HG02623 (cell line): ENCODE measurements around the gene RASL10B.

Source experiments
- ATAC-seq: cut with Tn5 transposase; IDR thresholded peaks from one replicate; pipeline ENCODE4 v1.9.1; 2021; ENCODE audit warnings: moderate library complexity; ENCODE audit not compliant: unreplicated experiment

The RASL10B gene

GRCh38 chr17:35716897-35717465 is 14.5 kb upstream of the RASL10B start:
- no peak for ATAC-seq

- ATAC-seq: no peak
These were observed 14.0 kb upstream of the RASL10B start for GRCh38 chr17:35717475-35717874.

GRCh38 chr17:35723735-35724134 is 7.7 kb upstream of the RASL10B start:
- ATAC-seq: no peak

- ATAC-seq: no peak
These were observed 6.4 kb upstream of the RASL10B start for GRCh38 chr17:35725058-35725457.

GRCh38 chr17:35725802-35726126 is 5.7 kb upstream of the RASL10B start:
- no peak for ATAC-seq

- no peak for ATAC-seq
These were observed 5.1 kb upstream of the RASL10B start for GRCh38 chr17:35726127-35726952.

- ATAC-seq: no peak
These were observed 4.4 kb upstream of the RASL10B start for GRCh38 chr17:35726953-35727460.

GRCh38 chr17:35727635-35728034 is 3.8 kb upstream of the RASL10B start:
- no peak for ATAC-seq

- no peak for ATAC-seq
These were observed 2.9 kb upstream of the RASL10B start for GRCh38 chr17:35728551-35728950.

- no peak for ATAC-seq
These were observed 2.0 kb upstream of the RASL10B start for GRCh38 chr17:35729405-35729833.

GRCh38 chr17:35730400-35731005 is 936 bp upstream of the RASL10B start:
- ATAC-seq: no peak

GRCh38 chr17:35731917-35732805 is 722 bp downstream of the RASL10B start:
- no peak for ATAC-seq

GRCh38 chr17:35732806-35733136 is 1.3 kb downstream of the RASL10B start:
- no peak for ATAC-seq

- ATAC-seq: no peak
These were observed 1.9 kb downstream of the RASL10B start for GRCh38 chr17:35733366-35733765.

GRCh38 chr17:35734396-35734795 is 3.0 kb downstream of the RASL10B start:
- ATAC-seq: no peak

- no peak for ATAC-seq
These were observed 3.8 kb downstream of the RASL10B start for GRCh38 chr17:35735036-35735805.

- ATAC-seq: no peak
These were observed 4.8 kb downstream of the RASL10B start for GRCh38 chr17:35736236-35736635.

- ATAC-seq: no peak
These were observed 7.2 kb downstream of the RASL10B start for GRCh38 chr17:35738519-35739133.

GRCh38 chr17:35740216-35740615 is 8.8 kb downstream of the RASL10B start:
- no peak for ATAC-seq
